HepG2 (cell line): Measurements from ENCODE around the gene KAZALD1. TPM values are rescaled to one million over a fixed set of nuclear protein-coding genes. Genes with fewer than 3 reads are reported as not detected.

Experiments used
- CHD4 ChIP-seq: fragments of 200-600 bp; sonication (generic); IDR thresholded peaks from 2 replicates; pipeline ENCODE4 v1.7.0; 2017; ENCODE audit warnings: mild to moderate bottlenecking, low read length, borderline replicate concordance
- E2F5 ChIP-seq: sonication (generic); formaldehyde crosslinking; conservative IDR thresholded peaks from 2 replicates; pipeline ENCODE4 v1.4.0; 2020; ENCODE audit warnings: missing genetic modification reagents
- FOSL2 ChIP-seq: sonication (generic); formaldehyde crosslinking; IDR thresholded peaks from 2 replicates; pipeline ENCODE4 v1.4.0; 2020; ENCODE audit warnings: missing genetic modification reagents
- NONO ChIP-seq, 2 experiments: fragments of 450-650 bp in 1 of 2; sonication (generic) in 1 of 2; formaldehyde crosslinking in 1 of 2; IDR thresholded peaks in 1 of 2; conservative IDR thresholded peaks in 1 of 2; 2 replicates each; pipeline versions ENCODE4 v1.6.1 to v1.8.0; 2017 to 2022; ENCODE audit warnings: mild to moderate bottlenecking in 1 of 2, missing genetic modification reagents in 1 of 2, moderate library complexity in 1 of 2
- SIX1 ChIP-seq: sonication (generic); formaldehyde crosslinking; IDR thresholded peaks from 2 replicates; pipeline ENCODE4 v1.4.0; 2020; ENCODE audit warnings: missing genetic modification reagents, borderline replicate concordance
- TOE1 ChIP-seq: sonication (generic); formaldehyde crosslinking; IDR thresholded peaks from 2 replicates; pipeline ENCODE4 v1.4.0; 2020; ENCODE audit warnings: mild to moderate bottlenecking, missing genetic modification reagents
- TOPORS ChIP-seq: sonication (generic); formaldehyde crosslinking; IDR thresholded peaks from 2 replicates; pipeline ENCODE4 v1.8.0; 2023; ENCODE audit warnings: mild to moderate bottlenecking, missing genetic modification reagents
- ZNF12 ChIP-seq: sonication (generic); formaldehyde crosslinking; IDR thresholded peaks from 2 replicates; pipeline ENCODE4 v1.5.0; 2020; ENCODE audit warnings: missing genetic modification reagents
- ZNF850 ChIP-seq: sonication (generic); formaldehyde crosslinking; conservative IDR thresholded peaks from 2 replicates; pipeline ENCODE4 v1.9.0; 2021; ENCODE audit warnings: mild to moderate bottlenecking, missing genetic modification reagents
- polyA plus RNA-seq, 8 experiments: library from polyadenylated mRNA; depleted of rRNA in 3 of 8; stranded (reverse) in 7 of 8; unstranded in 1 of 8; fragments of >200 nt; fragmentation: Illumina TruSeq in 4 of 8; extraction: Trizol in 4 of 8; gene quantifications; 2 replicates each; pipeline versions ENCODE4 v1.2.1 to v1.2.3, GENCODE V29; 2011 to 2016; ENCODE audit warnings: low read depth in 4 of 8, missing spikeins in 1 of 8, mixed read lengths in 1 of 8; ENCODE audit not compliant: insufficient read depth in 1 of 8
- total RNA-seq, 5 experiments: library from RNA; depleted of rRNA; stranded (reverse); fragments of >200 nt; fragmentation: Illumina TruSeq; extraction: Trizol; gene quantifications; 2 replicates each; pipeline ENCODE4 v1.2.3, GENCODE V29; 2016; ENCODE audit warnings: low read depth in 1 of 5
- TF ChIP-seq, protein P1 (sequence below): sonication (generic); formaldehyde crosslinking; IDR thresholded peaks from 2 replicates; pipeline ENCODE4; 2020; ENCODE audit warnings: missing genetic modification reagents, mild to moderate bottlenecking, borderline replicate concordance
- TF ChIP-seq, protein P2 (sequence below): IDR thresholded peaks from 2 replicates; pipeline ENCODE4 v1.6.1; 2016; ENCODE audit warnings: low read depth

Gene KAZALD1
- total and polyA plus RNA-seq, 2 of the 13 experiments (the other 11 are each of a cell fraction or from before 2014, with no cell fraction given), result 16.7 to 27.7 TPM

DNA sequence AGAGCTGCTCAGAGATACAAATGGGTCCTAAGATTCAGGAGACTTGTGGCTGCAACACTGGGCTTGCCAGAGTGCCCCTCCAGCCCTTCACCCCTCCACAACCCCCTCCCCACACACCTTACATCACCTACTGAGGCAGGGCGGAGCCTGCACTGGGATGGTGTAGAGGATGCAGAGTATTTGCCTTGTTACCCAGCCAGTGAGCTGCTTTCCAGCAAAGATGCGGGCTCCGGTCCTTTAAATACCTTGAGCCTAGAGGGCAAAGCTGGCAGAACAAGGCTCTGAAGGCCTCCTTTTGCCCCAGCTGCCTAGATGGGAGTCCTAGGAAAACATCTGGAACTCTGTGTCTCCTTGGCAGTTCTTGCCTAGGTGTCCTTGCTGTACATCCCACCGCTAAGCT, 34.6 kb downstream of the KAZALD1 start (continued):
- TF ChIP-seq FOSL2 (CRISPR knock-in tag) (no peak), CHD4 (no peak), SIX1 (CRISPR knock-in tag) (no peak), TOPORS (CRISPR knock-in tag) (no peak), TOE1 (no peak), NONO (IDR thresholded peaks at IDR 0.05) (no peak), NONO (CRISPR knock-in tag; conservative IDR thresholded peaks at IDR 0.05) (no peak), ZNF12 (no peak), E2F5 (CRISPR knock-in tag) (no peak), ZNF850 (CRISPR knock-in tag) (no peak)
- TF ChIP-seq, protein P1, sequence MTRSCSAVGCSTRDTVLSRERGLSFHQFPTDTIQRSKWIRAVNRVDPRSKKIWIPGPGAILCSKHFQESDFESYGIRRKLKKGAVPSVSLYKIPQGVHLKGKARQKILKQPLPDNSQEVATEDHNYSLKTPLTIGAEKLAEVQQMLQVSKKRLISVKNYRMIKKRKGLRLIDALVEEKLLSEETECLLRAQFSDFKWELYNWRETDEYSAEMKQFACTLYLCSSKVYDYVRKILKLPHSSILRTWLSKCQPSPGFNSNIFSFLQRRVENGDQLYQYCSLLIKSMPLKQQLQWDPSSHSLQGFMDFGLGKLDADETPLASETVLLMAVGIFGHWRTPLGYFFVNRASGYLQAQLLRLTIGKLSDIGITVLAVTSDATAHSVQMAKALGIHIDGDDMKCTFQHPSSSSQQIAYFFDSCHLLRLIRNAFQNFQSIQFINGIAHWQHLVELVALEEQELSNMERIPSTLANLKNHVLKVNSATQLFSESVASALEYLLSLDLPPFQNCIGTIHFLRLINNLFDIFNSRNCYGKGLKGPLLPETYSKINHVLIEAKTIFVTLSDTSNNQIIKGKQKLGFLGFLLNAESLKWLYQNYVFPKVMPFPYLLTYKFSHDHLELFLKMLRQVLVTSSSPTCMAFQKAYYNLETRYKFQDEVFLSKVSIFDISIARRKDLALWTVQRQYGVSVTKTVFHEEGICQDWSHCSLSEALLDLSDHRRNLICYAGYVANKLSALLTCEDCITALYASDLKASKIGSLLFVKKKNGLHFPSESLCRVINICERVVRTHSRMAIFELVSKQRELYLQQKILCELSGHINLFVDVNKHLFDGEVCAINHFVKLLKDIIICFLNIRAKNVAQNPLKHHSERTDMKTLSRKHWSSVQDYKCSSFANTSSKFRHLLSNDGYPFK, result no peak
- TF ChIP-seq, protein P2, sequence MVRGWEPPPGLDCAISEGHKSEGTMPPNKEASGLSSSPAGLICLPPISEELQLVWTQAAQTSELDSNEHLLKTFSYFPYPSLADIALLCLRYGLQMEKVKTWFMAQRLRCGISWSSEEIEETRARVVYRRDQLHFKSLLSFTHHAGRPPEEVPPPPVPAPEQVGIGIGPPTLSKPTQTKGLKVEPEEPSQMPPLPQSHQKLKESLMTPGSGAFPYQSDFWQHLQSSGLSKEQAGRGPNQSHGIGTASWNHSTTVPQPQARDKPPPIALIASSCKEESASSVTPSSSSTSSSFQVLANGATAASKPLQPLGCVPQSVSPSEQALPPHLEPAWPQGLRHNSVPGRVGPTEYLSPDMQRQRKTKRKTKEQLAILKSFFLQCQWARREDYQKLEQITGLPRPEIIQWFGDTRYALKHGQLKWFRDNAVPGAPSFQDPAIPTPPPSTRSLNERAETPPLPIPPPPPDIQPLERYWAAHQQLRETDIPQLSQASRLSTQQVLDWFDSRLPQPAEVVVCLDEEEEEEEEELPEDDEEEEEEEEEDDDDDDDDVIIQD (CRISPR knock-in tag), result no peak
